ENCODE data around the gene CFAP77.

CFAP77 gene

DNA sequence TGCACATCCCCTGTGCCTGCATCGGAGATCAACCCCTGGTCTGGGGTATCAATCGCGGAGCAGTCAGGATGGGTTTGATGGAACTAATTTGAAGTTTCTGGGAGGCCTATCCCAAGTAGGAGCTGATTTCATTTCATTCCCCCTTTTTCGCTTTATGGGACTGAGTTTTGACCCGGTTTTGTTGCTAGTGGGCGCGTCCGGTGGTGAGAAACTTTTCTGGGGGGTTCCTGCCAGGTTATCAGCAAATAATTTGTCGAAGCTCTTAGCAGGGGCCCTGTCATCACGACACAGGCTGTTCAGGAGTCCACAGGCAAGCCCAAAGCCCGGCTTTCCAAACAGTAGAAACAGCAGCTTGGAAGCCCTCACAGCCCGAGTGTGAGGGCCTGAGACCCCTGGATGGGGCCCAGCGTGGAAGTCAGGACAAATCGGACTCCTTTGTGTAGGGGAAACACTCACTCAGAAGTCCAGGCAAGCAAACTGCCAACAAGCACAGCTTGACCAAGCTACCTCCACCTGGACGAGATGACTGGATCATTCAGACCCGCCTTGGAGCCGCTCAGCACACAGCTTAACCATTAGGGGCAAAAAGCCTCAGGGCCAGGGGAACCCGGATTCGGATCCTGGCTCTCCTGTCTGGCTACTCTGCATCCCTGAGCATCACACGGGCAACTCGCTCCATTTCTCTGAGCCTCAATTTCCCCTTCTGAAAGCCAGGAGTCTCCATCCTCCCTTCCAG lies 108.0 kb downstream of the CFAP77 start:
- DNase-seq (ENCODE audit: low read depth in 3 of 3): no peak

DNA sequence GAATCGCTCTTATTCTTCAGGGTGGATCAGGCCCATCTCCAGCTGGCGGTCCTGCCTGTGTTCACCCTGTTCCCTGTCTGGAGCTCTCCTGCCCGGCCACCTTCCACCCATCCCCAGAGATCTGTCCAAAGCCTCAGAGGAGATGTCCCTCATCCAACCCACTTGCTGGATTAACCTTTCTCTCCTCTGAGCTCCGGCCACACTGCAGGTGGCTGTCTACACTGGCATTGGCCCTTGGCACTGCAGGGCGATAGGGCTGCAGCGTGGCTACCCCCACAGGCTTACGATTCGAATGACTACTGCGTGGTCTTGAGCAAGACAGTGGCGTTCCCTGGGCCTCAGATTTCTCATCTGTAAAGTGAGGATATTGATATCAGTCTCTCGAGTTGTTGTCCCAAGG lies 108.6 kb downstream of the CFAP77 start:
- DNase-seq (ENCODE audit: low read depth in 3 of 3): no peak

DNA sequence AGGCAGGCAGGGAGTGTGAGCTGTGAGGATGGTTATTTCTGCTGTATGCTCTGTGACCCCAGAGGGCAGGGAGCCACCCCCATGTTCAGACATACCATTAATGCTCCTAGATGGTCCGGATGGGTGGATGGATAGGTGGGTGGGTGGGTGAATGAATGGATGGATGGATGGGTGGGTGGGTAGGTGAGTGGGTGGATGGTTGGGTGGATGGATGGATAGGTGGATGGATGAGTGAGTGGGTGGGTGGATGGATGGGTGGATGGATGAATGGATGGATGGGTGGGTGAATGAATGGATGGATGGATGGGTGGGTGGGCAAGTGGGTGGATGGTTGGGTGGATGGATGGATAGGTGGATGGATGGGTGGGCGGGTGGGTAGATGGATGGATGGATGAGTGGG lies 109.0 kb downstream of the CFAP77 start:
- DNase-seq (ENCODE audit: low read depth in 3 of 3): no peak

DNA sequence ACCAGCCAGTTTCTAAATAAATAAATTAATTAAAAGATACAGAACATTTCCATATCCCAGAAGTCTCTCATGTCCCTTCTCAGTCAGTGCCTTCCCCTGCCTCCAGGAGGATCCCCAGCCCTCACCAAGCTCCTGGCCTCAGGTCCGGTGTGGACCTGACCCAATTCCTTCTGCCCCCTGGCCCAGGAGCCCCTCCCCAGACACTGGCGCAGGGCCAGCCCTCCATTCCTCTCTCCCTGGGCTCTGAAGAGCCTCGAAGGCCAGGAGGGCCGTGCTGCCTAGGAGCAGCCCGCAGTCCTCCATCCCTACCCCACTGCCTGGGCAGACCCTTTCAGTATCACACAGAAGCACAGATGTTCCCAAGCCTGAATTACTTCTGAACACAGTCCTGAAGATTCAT lies 110.6 kb downstream of the CFAP77 start:
- no peak for DNase-seq (ENCODE audit: low read depth in 3 of 3)

DNA sequence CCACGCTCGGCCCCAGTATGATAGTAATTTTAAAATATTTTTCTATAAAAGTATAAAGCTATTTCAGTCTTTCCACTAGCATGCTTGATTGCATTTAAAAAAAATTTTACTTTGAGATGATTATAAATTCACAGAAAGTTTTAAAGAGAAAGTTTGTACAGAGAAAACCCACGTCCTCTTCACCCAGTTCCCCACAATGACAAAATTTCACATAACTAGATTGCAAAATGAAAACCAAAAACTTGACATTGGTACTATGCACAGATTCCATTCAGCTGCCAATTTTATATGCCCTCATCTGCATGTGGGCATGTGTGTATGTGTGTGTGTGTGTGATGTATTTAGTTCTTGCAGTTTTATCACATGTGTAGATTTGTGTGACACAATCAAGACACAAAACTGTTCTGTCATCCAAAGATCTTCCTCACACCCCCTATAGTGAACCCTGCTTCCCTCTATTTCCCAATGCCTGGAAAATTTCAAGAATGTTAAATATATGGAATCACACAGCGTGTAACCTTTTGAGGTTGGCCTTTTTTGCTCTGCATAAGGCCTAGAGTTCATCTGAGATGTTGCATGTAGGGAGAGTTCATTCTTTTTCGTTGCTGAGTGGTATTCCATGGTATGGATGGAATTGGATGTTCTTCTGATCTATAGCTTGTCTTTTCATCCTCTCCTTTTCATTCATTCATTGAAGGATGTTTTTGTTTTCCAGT lies 115.5 kb downstream of the CFAP77 start:
- no peak for DNase-seq (ENCODE audit: low read depth in 3 of 3)

DNA sequence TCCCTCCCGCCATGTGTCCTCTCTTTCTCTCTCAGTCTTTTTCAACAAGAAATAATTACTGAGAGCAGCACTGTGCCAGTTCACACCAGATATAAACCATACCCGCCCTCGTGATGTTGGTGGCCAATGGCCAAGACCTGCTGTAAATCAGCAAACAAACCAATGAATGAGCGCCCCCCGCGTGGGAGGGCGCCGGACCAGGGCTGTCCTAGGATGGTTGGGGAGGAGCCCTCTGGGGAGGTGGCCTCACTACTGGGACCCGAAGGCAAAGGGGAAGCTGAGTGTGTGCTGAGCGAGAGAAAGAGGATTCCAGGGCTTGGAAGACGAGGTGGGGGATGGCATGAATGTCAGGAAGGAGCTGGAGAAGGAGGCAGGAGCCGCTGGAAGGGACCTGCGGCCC lies 121.2 kb downstream of the CFAP77 start:
- DNase-seq (ENCODE audit: low read depth in 3 of 3): no peak

DNA sequence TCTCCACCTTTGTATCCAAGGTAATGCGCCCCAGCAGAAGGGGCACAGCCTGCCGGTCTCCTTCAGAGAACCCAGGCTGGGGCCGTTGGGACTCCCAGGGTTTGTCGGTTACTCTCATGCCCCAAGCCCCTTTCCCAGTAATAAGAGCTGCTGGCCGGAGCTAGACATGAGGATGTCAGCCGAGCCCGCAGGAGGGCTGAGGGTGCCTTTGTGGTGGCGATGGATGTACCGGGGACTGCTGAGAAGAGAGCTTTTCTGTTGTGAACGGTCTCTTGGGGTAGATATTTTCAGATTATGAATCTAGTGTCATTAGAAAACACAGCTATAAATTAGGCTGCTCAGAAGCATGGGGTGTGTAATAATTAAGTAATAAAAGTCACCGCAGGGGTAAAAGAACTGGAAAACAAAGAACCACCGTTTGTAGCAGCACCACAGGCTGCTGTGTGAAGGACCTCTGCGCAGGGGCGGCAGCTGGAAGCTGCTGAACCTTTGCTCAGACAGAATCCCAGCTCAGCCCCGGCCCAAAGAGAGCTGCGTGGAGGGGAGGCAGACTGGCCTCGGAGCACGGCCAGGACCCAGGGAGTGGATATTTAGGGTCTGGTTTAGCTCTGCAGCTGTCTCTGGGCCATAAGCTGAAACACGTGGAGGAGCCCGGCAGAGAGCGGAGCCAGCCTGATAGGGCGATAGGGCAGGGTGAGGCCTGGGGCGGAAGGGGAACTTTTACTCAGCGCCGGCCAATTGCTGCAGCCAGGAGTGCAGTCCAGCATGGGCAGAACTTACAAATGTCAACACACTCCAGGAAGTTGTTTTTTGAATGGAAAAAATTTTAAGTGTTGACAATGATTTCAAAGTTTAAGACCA lies 121.9 kb downstream of the CFAP77 start:
- no peak for DNase-seq (ENCODE audit: low read depth in 3 of 3)

DNA sequence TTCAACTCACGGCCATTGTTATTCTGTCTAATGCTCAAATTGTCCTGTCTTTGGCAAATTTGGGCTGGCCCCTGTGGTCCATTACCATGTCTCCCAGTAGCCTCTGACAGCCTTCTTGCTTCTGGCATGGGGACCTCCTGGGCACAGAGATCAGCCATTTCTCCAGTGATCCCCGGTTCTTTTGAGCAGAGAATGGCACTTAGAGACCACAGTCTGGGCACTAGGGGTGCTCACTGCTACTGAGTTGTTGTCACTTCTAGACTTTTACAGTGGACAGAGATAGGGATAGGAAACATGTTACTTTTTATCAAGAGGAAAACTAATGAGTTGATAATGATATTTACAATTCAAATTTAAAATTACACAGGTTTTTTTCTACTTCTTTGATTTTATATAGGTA lies 124.8 kb downstream of the CFAP77 start:
- no peak for DNase-seq (ENCODE audit: low read depth in 3 of 3)

DNA sequence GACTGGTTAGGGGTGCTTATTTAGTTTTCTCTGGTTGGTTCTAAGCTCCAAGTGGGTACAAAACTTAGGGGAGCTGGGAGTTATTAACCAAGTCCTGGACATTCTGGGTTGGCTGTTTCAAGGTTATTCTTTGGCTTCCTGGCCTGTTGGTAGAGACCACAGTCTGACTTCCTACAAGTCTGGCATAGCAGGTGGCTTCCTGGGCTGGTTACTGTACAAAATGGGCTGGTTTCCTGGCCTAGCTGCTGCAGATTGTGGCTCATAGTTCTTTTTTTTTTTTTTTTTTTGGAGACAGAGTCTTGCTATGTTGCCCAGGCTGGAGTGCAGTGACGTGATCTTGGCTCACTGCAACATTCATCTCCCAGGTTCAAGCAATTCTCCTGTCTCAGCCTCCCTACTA lies 126.1 kb downstream of the CFAP77 start:
- DNase-seq (ENCODE audit: low read depth in 3 of 3): no peak

DNA sequence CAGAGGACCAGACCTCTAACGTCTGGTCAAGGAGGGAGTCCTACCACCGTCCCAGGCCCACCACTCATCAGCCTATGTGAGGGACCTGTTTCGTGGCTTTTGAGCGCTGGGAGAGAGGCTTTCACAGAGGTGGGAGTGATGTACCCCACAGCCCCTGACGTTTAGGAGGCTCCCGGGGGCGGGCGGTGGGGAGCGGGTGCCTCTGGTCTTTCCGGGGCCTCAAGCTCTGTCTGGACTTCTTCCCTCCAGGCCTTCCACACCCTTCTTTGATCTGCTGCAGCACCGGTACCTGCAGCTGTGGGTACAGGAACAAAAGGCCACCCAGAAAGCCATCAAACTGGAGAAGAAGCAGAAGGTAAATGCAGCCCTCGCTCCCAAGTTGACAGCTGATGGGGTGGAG lies 127.3 kb downstream of the CFAP77 start:
- no peak for DNase-seq (ENCODE audit: low read depth in 3 of 3)

DNA sequence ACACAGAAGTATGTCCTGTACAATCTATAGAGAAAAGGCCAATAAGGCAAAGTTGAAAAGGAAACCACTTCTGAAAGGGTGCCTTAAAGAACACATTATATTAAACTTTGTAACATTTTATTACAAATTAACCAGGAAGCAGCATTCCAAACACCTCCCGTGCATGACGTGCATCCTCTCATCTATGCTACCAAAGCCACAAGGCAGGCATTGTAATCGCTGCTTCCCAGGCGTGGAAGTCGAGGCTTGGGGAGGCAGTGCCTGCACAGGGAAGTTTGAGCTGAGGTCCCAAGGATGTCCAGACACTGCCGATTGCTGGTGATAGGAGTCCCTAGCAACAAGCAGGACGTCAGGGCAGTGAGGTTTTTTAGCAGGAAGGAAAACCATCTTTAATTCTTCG lies 128.1 kb downstream of the CFAP77 start:
- no peak for DNase-seq (ENCODE audit: low read depth in 3 of 3)

DNA sequence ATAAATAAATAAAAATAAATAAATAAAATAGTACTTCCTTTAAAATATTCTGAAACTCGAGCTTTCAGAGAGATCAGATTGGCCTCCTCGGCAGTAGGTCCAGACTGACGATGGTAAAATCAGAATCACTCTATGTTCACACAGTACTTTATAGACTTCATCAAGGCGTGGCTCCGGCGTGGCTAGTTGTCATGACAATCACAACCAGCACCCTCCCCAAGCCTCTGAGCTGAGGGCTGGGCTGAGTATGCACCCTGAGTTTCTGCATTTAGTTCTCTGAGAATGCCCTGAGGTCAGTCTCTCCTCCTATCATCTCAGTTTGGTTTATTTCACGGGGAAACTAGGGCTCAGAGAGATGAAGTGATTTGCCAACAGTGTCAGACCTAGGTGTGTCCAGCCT lies 129.1 kb downstream of the CFAP77 start:
- no peak for DNase-seq (ENCODE audit: low read depth in 3 of 3)

DNA sequence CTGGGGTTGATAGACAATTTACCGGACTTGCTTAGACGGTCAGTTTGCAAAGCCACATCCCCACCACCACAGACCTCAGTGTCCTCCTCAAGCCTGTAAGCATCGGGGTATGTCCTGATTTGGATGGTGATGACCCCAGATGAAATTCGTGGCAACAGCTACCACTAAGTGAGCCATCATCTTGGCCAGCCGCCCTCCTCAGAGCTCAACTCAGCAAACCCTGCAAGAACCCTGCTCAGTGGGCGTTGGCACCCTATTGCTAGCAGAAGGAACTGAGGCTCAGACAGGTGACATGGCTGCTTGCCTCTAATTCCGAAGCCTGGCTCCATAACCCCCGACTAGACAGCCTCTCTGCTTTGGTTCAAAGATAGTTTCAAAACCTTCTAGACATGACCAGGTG lies 131.0 kb downstream of the CFAP77 start:
- DNase-seq (ENCODE audit: low read depth in 3 of 3): no peak

DNA sequence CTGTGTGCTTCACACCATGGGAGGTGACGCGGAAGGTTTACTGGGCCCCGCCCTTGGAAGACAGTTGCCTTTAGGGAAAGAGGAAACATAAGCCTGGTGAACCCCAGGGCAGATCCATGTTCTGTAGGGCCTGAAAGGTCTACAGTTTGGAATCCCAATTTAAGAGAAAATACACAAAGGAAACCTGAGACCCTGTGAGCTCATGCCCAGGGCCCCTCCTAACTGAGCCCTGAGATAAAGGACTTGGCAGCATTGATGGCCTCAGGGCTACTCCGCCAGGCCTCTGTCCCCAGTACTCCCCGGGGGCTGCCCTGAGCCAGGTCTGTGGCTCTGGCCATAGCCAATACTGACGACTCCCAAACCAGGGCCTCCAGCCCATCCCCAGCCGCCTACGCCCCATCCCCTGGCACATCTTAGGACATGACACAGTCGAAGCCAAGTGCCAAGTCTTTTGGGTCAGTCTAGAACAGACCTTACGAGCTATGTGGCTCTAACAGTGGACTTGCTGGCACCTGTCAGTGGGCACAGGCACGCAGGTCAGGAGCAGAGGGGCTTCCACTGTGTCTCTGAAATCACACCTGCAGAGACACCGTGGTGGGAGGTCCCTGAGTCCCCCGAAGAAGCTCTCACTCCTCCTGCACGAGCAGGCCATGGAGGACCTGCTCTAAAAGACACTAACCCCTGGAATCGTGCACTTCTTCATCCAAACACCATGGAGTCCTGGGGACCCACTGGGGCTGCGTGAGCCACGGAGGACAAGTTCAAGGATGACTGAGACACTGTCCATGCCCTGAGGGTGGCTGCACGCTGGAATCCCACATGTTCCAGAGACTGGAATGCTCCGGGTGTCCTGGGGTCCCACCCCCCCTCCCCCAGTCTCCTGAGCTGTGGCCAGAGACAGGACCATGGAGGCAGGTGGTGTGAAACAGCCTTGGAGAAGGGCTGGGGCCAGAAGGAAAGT lies 132.1 kb downstream of the CFAP77 start:
- no peak for DNase-seq (ENCODE audit: low read depth in 3 of 3)

DNA sequence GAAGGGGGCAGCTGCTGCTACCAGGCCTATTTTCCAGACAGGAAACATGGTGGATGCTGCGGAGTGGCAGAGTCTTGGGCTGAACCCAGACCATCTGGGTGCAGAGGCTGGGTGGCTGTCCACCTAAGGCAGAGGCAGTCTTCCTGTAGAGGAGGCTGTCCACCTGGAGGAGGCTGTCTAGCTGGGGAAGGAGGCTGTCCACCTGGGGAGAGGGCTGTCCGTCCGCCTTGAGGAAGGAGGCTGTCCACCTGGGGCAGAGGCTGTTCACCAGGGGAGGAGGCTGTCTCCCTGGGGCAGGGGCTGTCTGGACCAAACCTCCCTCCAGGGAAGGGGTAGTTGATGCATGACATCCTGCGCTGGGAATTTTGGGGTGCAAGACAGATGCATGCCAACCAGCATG lies 133.2 kb downstream of the CFAP77 start:
- no peak for DNase-seq (ENCODE audit: low read depth in 3 of 3)

DNA sequence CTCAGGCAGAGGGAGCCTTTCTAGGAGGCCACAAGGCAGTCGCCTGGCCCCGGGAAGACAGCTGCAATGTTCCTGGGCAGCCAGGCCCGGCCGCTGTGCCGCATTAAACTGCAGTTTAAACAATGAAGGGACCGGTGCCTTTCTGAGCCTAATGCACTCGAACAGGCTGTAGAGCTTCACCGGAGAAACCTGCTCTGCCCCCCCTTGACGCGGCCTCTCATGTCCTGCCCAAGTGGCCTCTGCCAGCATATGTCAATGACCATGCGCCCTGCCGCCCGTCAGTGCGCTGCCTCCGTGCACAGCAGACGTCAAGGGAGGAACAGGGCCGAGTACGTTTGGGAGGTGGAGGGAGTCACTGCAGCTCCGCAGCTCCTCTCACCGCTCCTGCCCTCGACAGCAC lies 133.9 kb downstream of the CFAP77 start:
- no peak for DNase-seq (ENCODE audit: low read depth in 3 of 3)

DNA sequence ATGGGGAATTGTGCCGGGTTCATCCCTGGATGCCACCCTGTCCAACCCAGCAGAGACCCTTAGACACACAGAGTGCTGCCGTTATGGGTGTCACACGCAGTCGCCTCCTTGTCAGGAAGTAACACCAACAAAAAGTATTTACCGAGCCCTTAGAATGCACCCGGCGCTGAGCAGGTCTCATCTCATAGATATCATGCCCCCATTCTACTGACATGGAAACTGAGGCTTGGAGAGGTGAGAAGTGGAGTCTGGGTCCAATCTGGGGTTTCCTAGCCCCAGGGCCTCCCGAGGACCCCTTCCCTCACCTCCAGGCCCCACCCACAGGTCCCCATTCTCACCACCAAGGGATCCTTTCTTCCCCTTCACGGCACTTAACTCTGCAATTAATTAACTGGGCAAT lies 135.6 kb downstream of the CFAP77 start:
- DNase-seq (ENCODE audit: low read depth in 3 of 3): no peak

DNA sequence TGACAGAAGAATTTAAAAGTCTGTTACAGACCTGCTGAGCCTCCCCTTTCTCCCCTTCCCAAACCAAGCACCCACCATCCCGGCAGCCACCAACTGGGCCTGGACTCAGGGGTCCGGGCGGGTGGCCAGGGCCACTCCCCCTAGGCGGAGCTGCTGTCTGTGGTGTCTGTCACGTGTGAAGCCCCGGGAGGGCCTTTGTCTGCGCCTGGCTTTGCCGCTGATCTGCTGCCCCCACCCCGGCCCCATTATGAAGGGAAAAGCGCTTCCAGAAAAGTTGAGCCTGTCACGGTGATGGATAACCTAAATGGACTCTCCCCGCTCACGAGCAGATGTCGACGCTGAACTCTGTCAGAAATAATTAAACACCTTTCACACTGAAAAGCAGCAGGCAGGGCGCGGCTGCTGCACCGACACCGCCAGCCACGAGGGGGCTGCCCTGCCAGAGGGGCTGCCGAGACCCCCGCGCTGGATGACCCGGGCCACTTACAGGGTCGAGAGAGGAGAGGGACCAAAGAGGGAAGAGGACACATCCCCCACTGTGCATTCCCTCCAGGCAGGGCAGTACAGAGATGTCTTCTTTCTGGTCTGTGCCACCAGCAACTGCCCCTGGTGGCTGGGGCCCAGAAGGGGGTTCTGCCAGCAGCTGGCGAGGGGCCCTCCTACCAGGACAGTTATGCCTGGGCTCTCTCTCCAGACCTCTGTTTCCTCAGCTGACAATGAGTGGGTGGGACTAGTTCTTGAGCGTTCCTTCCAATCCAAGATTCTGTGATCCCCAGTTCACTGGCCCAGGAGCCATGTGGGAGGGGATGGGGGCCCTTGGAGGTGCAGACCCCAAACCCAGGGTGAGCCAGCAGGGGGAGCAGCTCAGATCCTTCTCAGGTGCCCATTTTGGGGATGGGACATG lies 136.4 kb downstream of the CFAP77 start:
- no peak for DNase-seq (ENCODE audit: low read depth in 3 of 3)

DNA sequence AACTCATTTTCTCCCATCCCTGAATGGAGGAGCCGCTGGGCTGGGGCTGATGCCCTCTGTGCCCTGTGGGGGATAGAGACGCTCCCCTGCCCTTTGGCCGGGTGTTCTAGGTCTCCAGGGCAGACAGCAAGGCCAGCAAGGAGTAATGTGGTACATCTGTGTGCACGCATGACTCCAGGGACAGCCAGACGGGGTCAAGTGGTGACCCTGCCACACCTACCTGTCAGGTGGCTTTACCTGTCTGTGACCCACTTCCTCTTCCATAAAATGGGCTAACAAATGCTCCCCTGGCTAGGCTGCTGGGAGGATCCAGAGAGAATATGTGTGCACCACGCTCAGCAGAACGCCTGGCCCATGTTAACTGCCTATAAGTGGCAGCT lies 137.0 kb downstream of the CFAP77 start:
- DNase-seq (ENCODE audit: low read depth in 3 of 3): no peak

DNA sequence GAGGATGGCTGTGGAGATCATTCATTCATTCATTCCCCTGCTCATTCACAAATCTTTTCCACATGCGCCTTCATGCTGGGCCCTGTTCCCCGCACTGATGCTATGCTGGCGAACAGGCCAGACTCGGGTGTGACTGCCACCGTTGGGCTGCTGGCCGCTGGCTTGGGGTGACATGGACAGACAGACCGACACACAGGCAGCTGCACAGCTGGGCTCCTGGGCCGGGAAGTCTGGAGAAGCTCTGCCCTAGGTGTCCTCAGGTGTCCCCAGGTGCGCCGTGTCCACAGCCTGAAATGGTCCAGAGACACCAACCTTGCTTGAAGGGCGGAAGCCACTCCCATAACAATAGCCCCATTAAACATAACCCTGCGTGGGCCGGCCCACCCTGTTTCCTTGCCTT lies 137.4 kb downstream of the CFAP77 start:
- DNase-seq (ENCODE audit: low read depth in 3 of 3): no peak

Measured in stimulated activated CD4-positive, alpha-beta T cell treated with anti-CD3 and anti-CD28 coated beads, TNF-alpha, amount 100 ng/mL, for 48 hours (primary cell).